ENCODE measurements around the gene ESPNL.

ESPNL gene

GRCh38 chr2:238102865-238103264 lies 2.7 kb downstream of the ESPNL start:
- Histone ChIP-seq H3K27ac (ENCODE audit: low read depth, low read length) (no peak overlapping the region), H3K9me2 (replicated peaks; ENCODE audit: control insufficient read depth, low read length) (no peaks in the 10 kb centered on the region), H3F3A (ENCODE audit: control insufficient read depth, insufficient read depth) (peaks cover 6% of the 10 kb centered on the region; the same call in 1 of the 2 replicates), H3K36me3 (ENCODE audit: control insufficient read depth, low read length) (no peaks in the 10 kb centered on the region), H4K20me1 (ENCODE audit: control insufficient read depth, insufficient read depth, low read depth, low read length) (no peaks in the 10 kb centered on the region), H3K27me3 (ENCODE audit: control insufficient read depth, low read length) (no peaks in the 10 kb centered on the region), H3K4me3 (ENCODE audit: low read length) (no peak overlapping the region), H3K9me3 (ENCODE audit: control insufficient read depth, insufficient read depth, low read length) (no peaks in the 10 kb centered on the region), H3K4me1 (ENCODE audit: control insufficient read depth, low read length) (peaks cover 47% of the 10 kb centered on the region), H3K4me2 (ENCODE audit: low read length) (no peak overlapping the region), H3K79me2 (ENCODE audit: control insufficient read depth, low read length) (no peaks in the 10 kb centered on the region)
- TF ChIP-seq EZH2phosphoT487 (IDR thresholded peaks at IDR 0.05; ENCODE audit: borderline replicate concordance, low read length), result no peak
- no peak for TF ChIP-seq CTCF (IDR thresholded peaks at IDR 0.05; ENCODE audit: low read depth, low read length, poor library complexity, severe bottlenecking)

- Histone ChIP-seq H3K36me3 (ENCODE audit: control insufficient read depth, low read length) (no peaks in the 10 kb centered on the region), H3K4me1 (ENCODE audit: control insufficient read depth, low read length) (peaks cover 47% of the 10 kb centered on the region)
- TF ChIP-seq CTCF (IDR thresholded peaks at IDR 0.05; ENCODE audit: low read depth, low read length, poor library complexity, severe bottlenecking), result no peak
These were observed 3.5 kb downstream of the ESPNL start for GRCh38 chr2:238103465-238104225.

GRCh38 chr2:238104226-238104690 lies 4.1 kb downstream of the ESPNL start:
- no peak for TF ChIP-seq CTCF (IDR thresholded peaks at IDR 0.05; ENCODE audit: low read depth, low read length, poor library complexity, severe bottlenecking)
- Histone ChIP-seq H3K79me2 (ENCODE audit: control insufficient read depth, low read length) (no peaks in the 10 kb centered on the region), H3K4me3 (ENCODE audit: low read length) (no peak overlapping the region), H3K27me3 (ENCODE audit: control insufficient read depth, low read length) (no peaks in the 10 kb centered on the region), H3K9me3 (ENCODE audit: control insufficient read depth, insufficient read depth, low read length) (no peaks in the 10 kb centered on the region), H3K4me2 (ENCODE audit: low read length) (no peak overlapping the region), H3F3A (ENCODE audit: control insufficient read depth, insufficient read depth) (peaks cover 11% of the 10 kb centered on the region), H4K20me1 (ENCODE audit: control insufficient read depth, insufficient read depth, low read depth, low read length) (no peaks in the 10 kb centered on the region), H3K4me1 (ENCODE audit: control insufficient read depth, low read length) (peaks cover 47% of the 10 kb centered on the region), H3K9me2 (replicated peaks; ENCODE audit: control insufficient read depth, low read length) (no peaks in the 10 kb centered on the region), H3K36me3 (ENCODE audit: control insufficient read depth, low read length) (no peaks in the 10 kb centered on the region), H3K27ac (ENCODE audit: low read depth, low read length) (no peak overlapping the region)

More at GRCh38 chr2:238103465-238104225, 3.5 kb downstream of the ESPNL start:
- Histone ChIP-seq H3F3A (ENCODE audit: control insufficient read depth, insufficient read depth) (peaks cover 12% of the 10 kb centered on the region), H3K27me3 (ENCODE audit: control insufficient read depth, low read length) (no peaks in the 10 kb centered on the region), H3K4me3 (ENCODE audit: low read length) (no peak overlapping the region), H3K9me3 (ENCODE audit: control insufficient read depth, insufficient read depth, low read length) (no peaks in the 10 kb centered on the region), H3K9me2 (replicated peaks; ENCODE audit: control insufficient read depth, low read length) (no peaks in the 10 kb centered on the region), H4K20me1 (ENCODE audit: control insufficient read depth, insufficient read depth, low read depth, low read length) (no peaks in the 10 kb centered on the region), H3K79me2 (ENCODE audit: control insufficient read depth, low read length) (no peaks in the 10 kb centered on the region), H3K27ac (ENCODE audit: low read depth, low read length) (no peak overlapping the region), H3K4me2 (ENCODE audit: low read length) (no peak overlapping the region)

Data from DOHH2 (cell line).